ENCODE data around the gene HELZ2. TPM values are rescaled to one million over a fixed set of nuclear protein-coding genes. Genes with fewer than 3 reads are reported as not detected.

The HELZ2 gene
- total and polyA plus RNA-seq, 9 donors, result 5.8 to 12.4 (median 7.4) TPM

- WGBS (ENCODE audit: insufficient coverage), result 17% methylated on average over 10 of the region's 11 CpGs
- Histone ChIP-seq H3K9me3 (replicated peaks; ENCODE audit: control insufficient read depth, low read depth, low read length) (no peaks in the 10 kb centered on the region), H3K27me3 (ENCODE audit: control insufficient read depth, insufficient read depth, low read length) (peaks cover 68% of the 10 kb centered on the region), H3K4me3 (ENCODE audit: low read length) (no peak overlapping the region), H3K4me1 (ENCODE audit: control insufficient read depth, insufficient read depth, low read length) (peaks cover 8% of the 10 kb centered on the region), H3K27ac (ENCODE audit: low read length) (no peak overlapping the region), H3K36me3 (ENCODE audit: control insufficient read depth, insufficient read depth, low read length) (no peaks in the 10 kb centered on the region)
- DNase-seq, result no peak
Observed at GRCh38 chr20:63548542-63548941, 25.5 kb downstream of the HELZ2 start.

- Histone ChIP-seq H3K27ac (ENCODE audit: low read length) (no peak within 1 kb of the TSS), H3K4me3 (ENCODE audit: low read length) (no peak within 1 kb of the TSS), H3K27me3 (ENCODE audit: control insufficient read depth, insufficient read depth, low read length) (peaks cover 62% of the 10 kb centered on the region), H3K4me1 (ENCODE audit: control insufficient read depth, insufficient read depth, low read length) (peaks cover 3% of the 10 kb centered on the region), H3K36me3 (ENCODE audit: control insufficient read depth, insufficient read depth, low read length) (no peaks in the 10 kb centered on the region), H3K9me3 (replicated peaks; ENCODE audit: control insufficient read depth, low read depth, low read length) (no peaks in the 10 kb centered on the region)
- 38% methylated on average over 26 of the region's 35 CpGs for WGBS (ENCODE audit: insufficient coverage)
- DNase-seq, result no peak
Observed at GRCh38 chr20:63547725-63548480, 26.1 kb downstream of the HELZ2 start, which contains the start of gene SRMS. SRMS (minus strand) TSS chr20:63547749; CDS start chr20:63547463, 286 bp downstream.

- DNase-seq, result no peak
- Histone ChIP-seq H3K9me3 (replicated peaks; ENCODE audit: control insufficient read depth, low read depth, low read length) (no peaks in the 10 kb centered on the region), H3K27ac (ENCODE audit: low read length) (no peak overlapping the region), H3K27me3 (ENCODE audit: control insufficient read depth, insufficient read depth, low read length) (peaks cover 56% of the 10 kb centered on the region), H3K36me3 (ENCODE audit: control insufficient read depth, insufficient read depth, low read length) (no peaks in the 10 kb centered on the region), H3K4me3 (ENCODE audit: low read length) (no peak overlapping the region), H3K4me1 (ENCODE audit: control insufficient read depth, insufficient read depth, low read length) (no peaks in the 10 kb centered on the region)
- 49% methylated on average over 57 of the region's 58 CpGs for WGBS (ENCODE audit: insufficient coverage)
Observed at GRCh38 chr20:63546956-63547724, 26.9 kb downstream of the HELZ2 start.

- Histone ChIP-seq H3K27me3 (ENCODE audit: control insufficient read depth, insufficient read depth, low read length) (peaks cover 53% of the 10 kb centered on the region), H3K27ac (ENCODE audit: low read length) (no peak overlapping the region), H3K4me3 (ENCODE audit: low read length) (no peak overlapping the region), H3K9me3 (replicated peaks; ENCODE audit: control insufficient read depth, low read depth, low read length) (no peaks in the 10 kb centered on the region), H3K36me3 (ENCODE audit: control insufficient read depth, insufficient read depth, low read length) (no peaks in the 10 kb centered on the region), H3K4me1 (ENCODE audit: control insufficient read depth, insufficient read depth, low read length) (no peaks in the 10 kb centered on the region)
- 58% methylated on average over 19 of the region's 20 CpGs for WGBS (ENCODE audit: insufficient coverage)
- no peak for DNase-seq
Observed at GRCh38 chr20:63546256-63546955, 27.6 kb downstream of the HELZ2 start.

- Histone ChIP-seq H3K27me3 (ENCODE audit: control insufficient read depth, insufficient read depth, low read length) (peaks cover 48% of the 10 kb centered on the region), H3K4me3 (ENCODE audit: low read length) (no peak overlapping the region), H3K9me3 (replicated peaks; ENCODE audit: control insufficient read depth, low read depth, low read length) (no peaks in the 10 kb centered on the region), H3K4me1 (ENCODE audit: control insufficient read depth, insufficient read depth, low read length) (no peaks in the 10 kb centered on the region), H3K27ac (ENCODE audit: low read length) (no peak overlapping the region), H3K36me3 (ENCODE audit: control insufficient read depth, insufficient read depth, low read length) (no peaks in the 10 kb centered on the region)
- no peak for DNase-seq
- WGBS (ENCODE audit: insufficient coverage), result no CpG with 5 or more reads among the region's 6 CpGs
Observed at GRCh38 chr20:63545814-63546213, 28.2 kb downstream of the HELZ2 start.

GRCh38 chr20:63544958-63545516, 29.0 kb downstream of the HELZ2 start:
- H3K4me1 ChIP-seq (ENCODE audit: control insufficient read depth, insufficient read depth, low read length), result no peaks in the 10 kb centered on the region
- no peaks in the 10 kb centered on the region for H3K36me3 ChIP-seq (ENCODE audit: control insufficient read depth, insufficient read depth, low read length)
- H3K4me3 ChIP-seq (ENCODE audit: low read length), result no peak overlapping the region
- no peak overlapping the region for H3K27ac ChIP-seq (ENCODE audit: low read length)
- H3K9me3 ChIP-seq (replicated peaks; ENCODE audit: control insufficient read depth, low read depth, low read length), result no peaks in the 10 kb centered on the region
- WGBS (ENCODE audit: insufficient coverage), result 59% methylated on average over 17 of the region's 19 CpGs
- peaks cover 45% of the 10 kb centered on the region for H3K27me3 ChIP-seq (ENCODE audit: control insufficient read depth, insufficient read depth, low read length)
- no peak for DNase-seq

- Histone ChIP-seq H3K9me3 (replicated peaks; ENCODE audit: control insufficient read depth, low read depth, low read length) (no peaks in the 10 kb centered on the region), H3K4me3 (ENCODE audit: low read length) (no peak overlapping the region), H3K27ac (ENCODE audit: low read length) (no peak overlapping the region), H3K4me1 (ENCODE audit: control insufficient read depth, insufficient read depth, low read length) (no peaks in the 10 kb centered on the region), H3K27me3 (ENCODE audit: control insufficient read depth, insufficient read depth, low read length) (peaks cover 43% of the 10 kb centered on the region), H3K36me3 (ENCODE audit: control insufficient read depth, insufficient read depth, low read length) (no peaks in the 10 kb centered on the region)
- no peak for DNase-seq
- 57% methylated on average over 27 of the region's 27 CpGs for WGBS (ENCODE audit: insufficient coverage)
Observed at GRCh38 chr20:63544241-63544957, 29.6 kb downstream of the HELZ2 start.

- DNase-seq, result no peak
- Histone ChIP-seq H3K9me3 (replicated peaks; ENCODE audit: control insufficient read depth, low read depth, low read length) (no peaks in the 10 kb centered on the region), H3K27ac (ENCODE audit: low read length) (no peak overlapping the region), H3K4me1 (ENCODE audit: control insufficient read depth, insufficient read depth, low read length) (no peaks in the 10 kb centered on the region), H3K4me3 (ENCODE audit: low read length) (no peak overlapping the region), H3K27me3 (ENCODE audit: control insufficient read depth, insufficient read depth, low read length) (peaks cover 39% of the 10 kb centered on the region), H3K36me3 (ENCODE audit: control insufficient read depth, insufficient read depth, low read length) (no peaks in the 10 kb centered on the region)
- 82% methylated on average over 4 of the region's 6 CpGs for WGBS (ENCODE audit: insufficient coverage)
Observed at GRCh38 chr20:63543733-63544132, 30.3 kb downstream of the HELZ2 start.

GRCh38 chr20:63543131-63543530, 30.9 kb downstream of the HELZ2 start:
- peaks cover 33% of the 10 kb centered on the region for H3K27me3 ChIP-seq (ENCODE audit: control insufficient read depth, insufficient read depth, low read length)
- H3K4me1 ChIP-seq (ENCODE audit: control insufficient read depth, insufficient read depth, low read length), result peaks cover 2% of the 10 kb centered on the region
- H3K4me3 ChIP-seq (ENCODE audit: low read length), result no peak overlapping the region
- no peaks in the 10 kb centered on the region for H3K36me3 ChIP-seq (ENCODE audit: control insufficient read depth, insufficient read depth, low read length)
- H3K9me3 ChIP-seq (replicated peaks; ENCODE audit: control insufficient read depth, low read depth, low read length), result no peaks in the 10 kb centered on the region
- no peak overlapping the region for H3K27ac ChIP-seq (ENCODE audit: low read length)
- DNase-seq, result no peak
- WGBS (ENCODE audit: insufficient coverage), result 73% methylated on average over 8 of the region's 10 CpGs

All from muscle of leg (tissue), 11 donors.